Memory B cell (primary cell): Measurements from ENCODE around the gene SMIM30.

Source experiments
- ATAC-seq: fragments of 150-1000 bp; cut with Tn5 transposase; 2 replicates; pipeline ENCODE4 v1.10.0; 2021; ENCODE audit warnings: low read depth, mild to moderate bottlenecking, moderate library complexity
- DNase-seq, 2 donors: peaks; one replicate each; pipeline ENCODE4 v3.0.0; 2022; ENCODE audit warnings: low spot score in 2 of 2
- H3K27ac Mint-ChIP-seq: one replicate; pipeline ENCODE4 v1.8.0; 2022; ENCODE audit warnings: mild to moderate bottlenecking, moderate library complexity, mixed read lengths
- H3K27me3 Mint-ChIP-seq: one replicate; pipeline ENCODE4 v1.8.0; 2022; ENCODE audit warnings: mixed read lengths
- H3K36me3 Mint-ChIP-seq: one replicate; pipeline ENCODE4 v1.8.0; 2022; ENCODE audit warnings: mild to moderate bottlenecking, mixed read lengths
- H3K4me1 Mint-ChIP-seq: one replicate; pipeline ENCODE4 v1.8.0; 2022; ENCODE audit warnings: mixed read lengths
- H3K4me3 Mint-ChIP-seq: one replicate; pipeline ENCODE4 v1.8.0; 2022; ENCODE audit warnings: mild to moderate bottlenecking, moderate library complexity, mixed read lengths
- H3K9me3 Mint-ChIP-seq: one replicate; pipeline ENCODE4 v1.8.0; 2022; ENCODE audit warnings: mixed read lengths

Gene SMIM30

DNA sequence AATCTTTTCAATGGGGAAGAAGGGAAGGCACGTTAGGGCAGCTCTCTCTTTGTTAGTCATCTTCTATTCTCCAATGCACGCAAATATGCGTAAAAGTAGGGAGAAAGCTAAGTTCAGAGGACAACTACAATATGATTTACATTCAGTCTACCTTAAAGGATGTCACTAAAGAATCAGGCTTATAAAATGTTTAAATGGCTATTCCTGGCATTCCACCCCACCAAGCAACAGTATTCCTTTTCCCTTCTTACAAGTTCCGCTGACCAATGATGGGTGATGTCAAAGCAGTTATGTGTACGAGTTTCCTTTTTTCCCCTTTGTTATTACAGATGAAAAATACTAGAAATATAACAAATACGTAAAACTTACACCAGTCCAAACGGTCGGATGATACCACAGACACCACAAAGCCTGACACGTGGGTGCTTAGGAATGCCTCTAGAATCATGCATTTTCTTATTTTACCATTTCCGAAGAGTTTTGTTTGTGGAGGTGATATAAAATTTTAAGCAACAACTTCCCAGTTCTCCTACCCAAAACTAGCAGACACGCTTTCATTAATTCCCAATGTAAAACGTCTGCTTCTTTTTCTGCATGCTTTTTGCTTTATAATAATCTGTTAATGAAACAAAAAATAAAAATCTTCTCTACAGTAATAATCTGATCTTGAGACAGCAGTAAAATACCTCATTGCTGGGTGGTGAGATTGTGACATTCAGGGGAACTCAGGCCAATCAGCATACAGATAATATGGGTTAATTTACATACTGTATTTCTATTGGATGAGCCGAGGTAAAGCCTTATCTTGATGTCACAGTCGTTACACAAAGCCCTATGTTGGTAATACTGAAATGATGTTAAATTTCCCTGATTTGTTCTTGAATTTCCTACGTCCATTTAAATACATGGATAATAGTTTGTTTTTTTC lies 31.0 kb downstream of the SMIM30 start:
- Mint-ChIP-seq H3K36me3 (no peaks in the 10 kb centered on the region), H3K9me3 (no peaks in the 10 kb centered on the region), H3K27me3 (peaks cover 16% of the 10 kb centered on the region), H3K4me1 (peaks cover 5% of the 10 kb centered on the region), H3K27ac (no peak overlapping the region), H3K4me3 (no peak overlapping the region)
- DNase-seq: no peak
- ATAC-seq: no peak

DNA sequence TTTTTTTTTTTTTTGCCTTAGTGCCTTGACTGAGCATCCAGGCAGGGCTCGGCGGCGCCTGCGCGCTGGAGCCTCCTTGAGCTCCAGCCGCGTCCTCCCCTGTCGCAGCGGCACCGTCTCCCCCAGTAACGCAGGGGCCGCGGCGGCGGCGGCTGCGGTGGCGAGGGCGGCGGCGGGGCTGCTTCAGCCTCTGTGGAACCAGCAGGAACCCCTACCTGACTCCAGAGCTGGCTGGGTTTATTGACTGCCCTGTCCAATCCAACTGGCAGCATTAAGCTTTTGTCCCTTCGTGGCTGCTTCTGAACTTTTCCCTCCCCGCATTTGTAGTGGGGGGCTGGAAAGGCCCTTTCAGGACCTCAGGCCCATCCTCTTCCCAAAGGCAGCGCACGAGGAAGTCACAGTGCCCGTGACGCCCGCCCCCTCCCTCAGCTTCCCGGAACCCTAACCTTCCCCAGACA lies 31.9 kb downstream of the SMIM30 start, which contains the start of gene GPR85:
GPR85 (minus strand) TSS at position 397 of the 458 bp plus-strand sequence. CDS start 2,106 bp downstream, outside the sequence.
- peak within 1 kb of the TSS; percentile 74 for H3K4me3 Mint-ChIP-seq
- no peaks in the 10 kb centered on the region for H3K9me3 Mint-ChIP-seq
- H3K36me3 Mint-ChIP-seq: no peaks in the 10 kb centered on the region
- DNase-seq: peak; percentile 11 to 23
- ATAC-seq: peak; percentile 83
- H3K4me1 Mint-ChIP-seq: peaks cover 5% of the 10 kb centered on the region
- H3K27ac Mint-ChIP-seq: peak within 1 kb of the TSS; percentile 28
- peaks cover 13% of the 10 kb centered on the region for H3K27me3 Mint-ChIP-seq

DNA sequence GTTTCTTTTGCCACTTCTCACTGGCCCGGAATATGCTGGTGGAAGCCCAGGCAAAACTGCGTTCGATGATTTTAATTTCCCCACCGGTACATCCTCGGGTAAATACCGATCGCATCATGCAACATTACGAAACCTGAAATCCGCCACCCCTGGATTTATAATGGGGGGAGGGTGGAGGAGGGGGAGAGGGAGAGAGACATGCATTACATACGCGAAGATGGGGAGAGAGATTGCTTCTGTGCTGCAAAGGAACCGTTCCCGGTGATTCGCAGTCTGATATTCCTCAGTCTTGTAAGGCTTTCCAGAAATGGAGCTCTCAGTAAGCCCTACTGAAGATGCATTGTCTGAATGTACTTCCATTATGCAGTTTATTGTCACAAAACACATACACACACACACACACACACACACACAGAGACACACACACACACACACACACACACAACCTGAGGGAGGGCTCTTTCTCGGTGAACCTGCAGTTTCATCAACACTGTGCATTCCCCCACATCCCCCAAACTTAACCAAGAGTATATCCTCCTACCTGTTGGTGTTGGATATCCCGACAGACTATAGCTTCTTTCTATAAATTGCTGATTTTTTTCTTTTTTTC lies 32.5 kb downstream of the SMIM30 start:
- no peaks in the 10 kb centered on the region for H3K36me3 Mint-ChIP-seq
- DNase-seq (no peak), ATAC-seq (peak; percentile 26)
- H3K4me1 Mint-ChIP-seq: peaks cover 5% of the 10 kb centered on the region
- no peaks in the 10 kb centered on the region for H3K9me3 Mint-ChIP-seq
- peak overlapping the region; percentile 74 for H3K4me3 Mint-ChIP-seq
- peaks cover 13% of the 10 kb centered on the region for H3K27me3 Mint-ChIP-seq
- no peak overlapping the region for H3K27ac Mint-ChIP-seq

DNA sequence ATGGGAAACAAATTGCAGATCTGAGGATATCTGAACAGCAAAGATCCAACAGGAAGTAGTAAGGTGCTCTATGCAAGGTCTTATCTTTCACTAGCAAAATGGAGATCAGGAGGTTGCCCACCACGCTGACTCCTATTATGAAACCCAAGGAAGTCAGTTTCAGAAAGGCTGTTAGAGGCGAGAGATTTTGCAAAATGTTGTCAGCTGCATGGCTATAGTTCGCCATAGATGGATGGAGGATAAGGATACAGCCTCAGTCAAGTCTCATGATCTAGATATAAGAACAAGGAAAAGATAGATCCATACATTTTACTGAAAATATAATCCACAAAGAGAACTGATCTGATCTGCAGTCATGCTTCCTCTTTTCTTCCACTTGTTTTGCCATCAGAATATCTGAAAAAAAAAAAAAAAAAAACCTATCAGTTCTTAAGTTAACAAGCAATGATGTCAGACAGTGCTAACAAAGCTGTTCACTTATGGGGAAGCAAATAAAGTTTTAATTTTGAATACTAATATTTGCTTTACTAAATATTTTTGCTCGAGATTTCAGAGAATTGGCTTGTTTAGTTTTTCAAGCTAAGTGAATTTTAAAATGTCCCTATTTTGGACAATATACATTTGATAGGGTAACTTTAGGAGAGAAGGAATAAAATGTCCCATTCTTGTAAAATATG lies 33.7 kb downstream of the SMIM30 start:
- no peak for DNase-seq
- ATAC-seq: no peak
- Mint-ChIP-seq H3K27ac (no peak overlapping the region), H3K4me3 (no peak overlapping the region), H3K27me3 (peaks cover 13% of the 10 kb centered on the region), H3K4me1 (peaks cover 5% of the 10 kb centered on the region), H3K9me3 (no peaks in the 10 kb centered on the region), H3K36me3 (no peaks in the 10 kb centered on the region)

DNA sequence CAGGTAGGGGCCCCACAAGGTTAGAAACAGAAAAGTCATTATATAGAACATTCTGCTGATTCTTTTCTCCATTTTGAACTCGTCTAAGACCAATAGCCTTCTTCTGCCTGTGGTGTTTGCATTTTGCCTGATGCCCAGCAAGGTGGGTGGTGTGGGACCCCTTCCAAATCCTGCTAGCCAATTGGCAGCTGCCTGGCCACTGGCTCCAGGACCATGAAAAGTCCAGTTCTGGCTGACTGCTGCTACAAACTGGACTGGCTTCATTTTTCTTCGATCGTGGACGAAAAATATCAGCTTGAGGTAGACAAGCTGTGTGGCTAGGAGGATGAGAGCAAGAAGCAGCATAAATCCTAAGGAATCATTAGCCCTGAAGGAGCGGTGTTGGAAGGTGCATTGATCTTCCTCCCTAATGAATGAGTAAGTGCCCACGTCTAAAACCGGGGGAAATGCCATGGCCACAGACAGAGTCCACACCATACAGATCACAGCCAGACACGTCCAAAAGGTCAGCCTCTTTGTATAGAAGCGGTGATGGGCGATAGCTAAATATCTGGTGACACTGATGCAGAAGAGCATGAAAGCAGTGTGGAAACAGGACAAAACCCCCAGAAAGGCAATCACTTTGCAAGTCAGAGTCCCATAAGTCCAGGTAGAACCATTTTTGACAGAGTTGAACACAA lies 34.4 kb downstream of the SMIM30 start:
- DNase-seq: no peak
- Mint-ChIP-seq H3K36me3 (no peaks in the 10 kb centered on the region), H3K27ac (no peak overlapping the region), H3K9me3 (no peaks in the 10 kb centered on the region), H3K27me3 (peaks cover 13% of the 10 kb centered on the region), H3K4me1 (peaks cover 5% of the 10 kb centered on the region), H3K4me3 (no peak overlapping the region)
- no peak for ATAC-seq

DNA sequence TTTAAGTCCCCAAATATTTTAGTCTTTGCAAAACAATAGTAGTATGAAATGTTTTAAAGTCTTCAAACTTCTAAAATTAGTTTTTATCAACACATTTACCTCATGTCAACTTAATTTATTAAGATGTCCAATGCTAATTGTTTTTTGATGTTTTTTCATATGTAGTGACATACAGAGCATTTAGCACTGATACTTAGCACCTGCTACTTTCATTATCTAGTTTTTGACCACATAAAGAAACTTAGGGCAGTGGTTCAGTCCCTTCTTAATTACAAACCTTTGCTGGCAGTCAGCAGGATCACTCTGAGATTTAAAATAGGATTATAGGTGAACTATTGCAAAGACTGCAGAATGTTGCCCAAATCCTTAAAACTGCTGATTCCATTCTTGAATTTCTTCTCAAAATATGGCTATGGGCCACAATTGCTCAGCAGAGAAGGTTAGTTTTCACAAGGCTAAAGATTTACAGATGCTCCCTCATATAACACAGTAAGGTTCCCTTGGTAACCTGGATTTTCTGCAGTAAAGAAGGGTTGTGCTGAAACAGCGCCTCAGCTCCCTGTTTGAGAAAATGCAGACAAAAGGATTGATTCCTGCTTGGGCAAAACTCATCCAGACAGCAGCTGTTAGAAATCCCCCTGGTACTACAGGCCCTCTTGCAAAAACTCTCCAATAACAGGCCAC lies 35.1 kb downstream of the SMIM30 start:
- no peak for ATAC-seq
- H3K36me3 Mint-ChIP-seq: no peaks in the 10 kb centered on the region
- H3K9me3 Mint-ChIP-seq: no peaks in the 10 kb centered on the region
- H3K4me1 Mint-ChIP-seq: peaks cover 5% of the 10 kb centered on the region
- no peak overlapping the region for H3K4me3 Mint-ChIP-seq
- no peak overlapping the region for H3K27ac Mint-ChIP-seq
- no peak for DNase-seq
- H3K27me3 Mint-ChIP-seq: peaks cover 13% of the 10 kb centered on the region

DNA sequence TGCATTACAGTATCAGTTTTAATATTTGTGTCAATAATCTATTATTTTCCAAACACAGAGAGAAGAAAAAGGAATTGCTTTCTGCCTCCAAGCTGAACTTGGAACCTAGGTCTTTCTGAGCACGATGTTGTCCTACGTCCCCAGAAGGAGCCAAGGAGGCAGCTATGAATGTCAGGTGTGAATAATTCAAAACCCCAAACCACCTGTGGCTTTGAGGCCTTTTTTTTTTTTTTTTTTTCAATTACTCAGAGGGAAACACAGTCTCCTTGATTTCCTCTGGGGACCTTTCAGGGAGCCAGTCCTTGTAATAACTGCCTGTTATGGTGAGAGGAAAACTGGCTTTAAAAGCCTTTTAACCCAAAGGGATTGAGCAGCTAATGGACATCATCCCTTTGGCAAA lies 40.0 kb downstream of the SMIM30 start:
- DNase-seq (no peak), ATAC-seq (no peak)
- Mint-ChIP-seq H3K4me3 (no peak overlapping the region), H3K36me3 (no peaks in the 10 kb centered on the region), H3K27me3 (no peaks in the 10 kb centered on the region), H3K4me1 (no peaks in the 10 kb centered on the region), H3K9me3 (no peaks in the 10 kb centered on the region), H3K27ac (no peak overlapping the region)

DNA sequence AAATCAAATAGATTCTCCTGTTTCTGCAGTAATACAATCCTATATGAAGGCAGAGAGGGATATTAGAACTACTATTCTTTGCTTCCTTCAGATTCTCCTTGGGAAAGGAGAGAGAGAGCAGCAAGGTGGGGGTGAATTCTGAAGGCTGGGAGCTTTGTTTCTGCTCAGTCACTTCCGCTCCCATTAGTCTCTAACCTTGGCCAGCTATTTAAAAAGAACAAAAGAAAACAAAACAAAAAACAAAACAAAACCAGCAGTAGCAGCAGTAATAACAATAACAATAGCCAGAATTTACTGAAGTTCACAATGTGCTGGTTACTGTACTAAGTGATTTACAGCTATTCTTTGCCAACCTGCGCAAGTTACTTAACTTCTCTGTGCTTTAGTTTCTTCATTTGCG lies 41.7 kb downstream of the SMIM30 start:
- ATAC-seq: no peak
- DNase-seq: no peak
- Mint-ChIP-seq H3K4me1 (no peaks in the 10 kb centered on the region), H3K27me3 (no peaks in the 10 kb centered on the region), H3K4me3 (no peak overlapping the region), H3K9me3 (no peaks in the 10 kb centered on the region), H3K36me3 (no peaks in the 10 kb centered on the region), H3K27ac (no peak overlapping the region)

DNA sequence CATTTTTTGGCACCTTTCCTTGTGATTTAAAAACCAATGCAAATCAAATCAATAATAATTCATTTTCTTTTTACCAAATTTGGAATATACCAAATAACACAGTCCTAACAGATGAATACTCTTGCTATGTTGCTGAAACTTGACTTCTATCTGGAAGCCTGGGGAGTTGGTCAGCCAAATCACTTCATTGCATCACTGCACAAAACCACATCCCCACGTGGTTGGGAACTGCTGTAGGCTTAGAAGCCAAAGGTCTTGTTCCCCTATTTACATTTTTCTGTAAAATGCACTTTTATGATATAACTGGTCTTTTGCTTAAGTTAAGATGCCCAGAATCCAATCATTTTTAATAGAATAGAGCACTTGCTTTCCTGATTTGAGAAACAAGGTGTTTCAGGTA lies 46.9 kb downstream of the SMIM30 start:
- no peak overlapping the region for H3K4me3 Mint-ChIP-seq
- DNase-seq: no peak
- H3K27me3 Mint-ChIP-seq: no peaks in the 10 kb centered on the region
- no peaks in the 10 kb centered on the region for H3K4me1 Mint-ChIP-seq
- peaks cover 1% of the 10 kb centered on the region for H3K9me3 Mint-ChIP-seq
- ATAC-seq: peak; percentile 74
- no peak overlapping the region for H3K27ac Mint-ChIP-seq
- H3K36me3 Mint-ChIP-seq: no peaks in the 10 kb centered on the region
